ENCODE results near the gene GFPT2. TPM values are rescaled to one million over a fixed set of nuclear protein-coding genes. Genes with fewer than 3 reads are reported as not detected.

Gene GFPT2
- total and polyA plus RNA-seq, 2 of the 4 experiments (the other 2 are of a cell fraction), result 20.3 to 20.8 TPM

DNA sequence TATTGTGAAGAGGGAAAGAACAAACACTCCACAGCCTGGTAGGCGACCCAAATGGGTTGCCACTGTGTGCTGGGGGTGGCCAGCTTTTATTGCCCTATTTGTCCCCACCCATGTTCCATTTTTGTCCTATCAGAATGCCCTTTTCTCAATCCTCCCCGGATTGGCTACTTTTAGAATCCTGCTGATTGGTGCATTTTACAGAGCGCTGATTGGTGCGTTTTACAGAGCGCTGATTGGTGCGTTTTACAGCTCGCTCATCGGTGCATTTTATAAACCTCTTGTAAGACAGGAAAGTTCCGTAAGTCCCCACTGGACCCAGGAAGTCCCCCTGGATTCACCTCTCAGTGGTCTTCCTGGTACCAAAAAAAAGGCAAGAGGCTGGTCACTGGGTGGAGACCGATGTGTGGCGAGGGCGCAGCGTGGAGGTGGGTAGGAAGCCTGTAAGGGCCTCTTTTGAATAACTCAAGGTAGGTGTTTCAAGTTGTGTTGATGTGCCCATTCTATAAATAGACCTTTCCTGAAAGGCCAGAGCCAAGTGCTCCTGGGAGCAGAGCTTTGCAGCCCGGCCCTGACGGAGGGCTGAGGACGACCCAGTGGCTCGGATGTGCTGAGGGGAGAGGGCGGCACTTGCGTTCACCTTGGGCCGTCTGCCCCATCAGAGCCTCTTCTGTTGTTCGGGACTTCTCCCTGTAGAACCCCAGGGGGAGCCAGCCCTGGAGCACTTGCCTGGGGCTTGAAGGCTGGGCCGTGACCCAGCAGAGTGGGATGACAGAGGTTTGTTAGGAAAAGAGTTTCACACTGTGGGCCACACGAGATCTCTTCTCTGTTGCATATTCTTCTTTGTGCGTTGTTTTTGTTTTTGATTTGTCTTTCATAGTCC lies 7.2 kb upstream of the GFPT2 start:
- H3K4ac ChIP-seq (ENCODE audit: low read depth, low read length), result no peak overlapping the region
- no peak overlapping the region for H2BK5ac ChIP-seq (ENCODE audit: low read depth, low read length, poor library complexity, severe bottlenecking)
- ATAC-seq (ENCODE audit: low read depth) (no peak), DNase-seq (no peak)
- H3K4me2 ChIP-seq (ENCODE audit: low read depth, low read length), result no peak overlapping the region
- TF ChIP-seq CTCF (conservative IDR thresholded peaks at IDR 0.05; ENCODE audit: low read depth, low read length) (no peak), CEBPB (IDR thresholded peaks at IDR 0.05; ENCODE audit: low read depth, low read length) (no peak), RCOR1 (IDR thresholded peaks at IDR 0.05; ENCODE audit: insufficient replicate concordance, low read length) (no peak), ELK1 (IDR thresholded peaks at IDR 0.05; ENCODE audit: borderline replicate concordance, low read depth, low read length) (no peak), SMC3 (IDR thresholded peaks at IDR 0.05; ENCODE audit: low read depth, low read length) (no peak), MAFK (IDR thresholded peaks at IDR 0.05; ENCODE audit: low read depth, low read length) (no peak), FOS (IDR thresholded peaks at IDR 0.05; ENCODE audit: low read depth, low read length) (no peak), NFE2L2 (IDR thresholded peaks at IDR 0.05; ENCODE audit: low read depth, low read length) (no peak), MXI1 (IDR thresholded peaks at IDR 0.05; ENCODE audit: borderline replicate concordance, low read depth, low read length) (no peak), POLR2A (IDR thresholded peaks at IDR 0.05; ENCODE audit: low read depth, low read length) (no peak), RFX5 (IDR thresholded peaks at IDR 0.05; ENCODE audit: low read depth, low read length) (no peak), BHLHE40 (IDR thresholded peaks at IDR 0.05; ENCODE audit: low read depth, low read length) (no peak), RAD21 (IDR thresholded peaks at IDR 0.05; ENCODE audit: low read length) (no peak), CHD1 (IDR thresholded peaks at IDR 0.05; ENCODE audit: low read depth, low read length) (no peak), MAZ (IDR thresholded peaks at IDR 0.05; ENCODE audit: borderline replicate concordance, low read depth, low read length) (no peak)
- H2AK9ac ChIP-seq (replicated peaks; ENCODE audit: low read depth, low read length, poor library complexity), result no peak overlapping the region
- no peak overlapping the region for H2AFZ ChIP-seq (replicated peaks; ENCODE audit: low read length, poor library complexity)
- H3K56ac ChIP-seq (ENCODE audit: extremely low read depth, insufficient read depth, low read length), result no peak overlapping the region
- H3K18ac ChIP-seq (ENCODE audit: low read depth, low read length), result no peak overlapping the region
- intact Hi-C loops (cut with micrococcal nuclease), result no loop called here
- H3K9me1 ChIP-seq (ENCODE audit: insufficient read depth, low read length), result no peaks in the 10 kb centered on the region
- no peak overlapping the region for H3K9ac ChIP-seq (ENCODE audit: low read depth, low read length)
- no peak overlapping the region for H2BK120ac ChIP-seq (ENCODE audit: low read depth, low read length)
- H3K79me1 ChIP-seq (ENCODE audit: low read depth in 1 of 2, low read length in 2 of 2), result no peaks in the 10 kb centered on the region
- ChIA-PET CTCF (no interaction called here), POLR2A (ENCODE audit: unreplicated experiment) (no interaction called here)
- H4K91ac ChIP-seq (ENCODE audit: insufficient read depth, low read depth, low read length), result no peak overlapping the region
- dilution Hi-C loops (cut with HindIII; ENCODE audit: low sequenced_read_pairs, unreplicated experiment), result no loop called here
- no peak overlapping the region for H4K8ac ChIP-seq (ENCODE audit: low read depth in 2 of 2, low read length in 2 of 2)
- H2BK15ac ChIP-seq (ENCODE audit: low read depth, low read length), result no peak overlapping the region
- H3K4me3 ChIP-seq (ENCODE audit: insufficient read depth, low read depth, low read length), result no peak overlapping the region
- WGBS, 2 experiments (ENCODE audit: extremely low coverage in 2 of 2, insufficient read length in 1 of 2), result 78% methylated on average over 5 of the region's 24 CpGs; no CpG with 5 or more reads in 1 of the 2 experiments
- no peak overlapping the region for H3K23ac ChIP-seq (ENCODE audit: low read depth, low read length)
- BruUV-seq (replicated peaks), result no TSS peak
- in situ Hi-C loops (cut with MboI; ENCODE audit: low sequenced_read_pairs), result no loop called here
- H3K14ac ChIP-seq (replicated peaks; ENCODE audit: low read depth, low read length), result no peak overlapping the region
- no peak overlapping the region for H3K27ac ChIP-seq (ENCODE audit: insufficient read depth, low read length)
- no peaks in the 10 kb centered on the region for H3K36me3 ChIP-seq (ENCODE audit: control insufficient read depth, insufficient read depth, low read length)
- no peaks in the 10 kb centered on the region for H3K4me1 ChIP-seq (ENCODE audit: control insufficient read depth, insufficient read depth, low read length)
- no peaks in the 10 kb centered on the region for H3K9me3 ChIP-seq (ENCODE audit: control insufficient read depth, insufficient read depth, low read length)
- H4K5ac ChIP-seq (ENCODE audit: low read depth, low read length), result no peak overlapping the region
- H2AK5ac ChIP-seq (ENCODE audit: low read depth, low read length), result no peak overlapping the region
- H3K27me3 ChIP-seq (ENCODE audit: control insufficient read depth, insufficient read depth, low read length), result peaks cover 8% of the 10 kb centered on the region; the same call in 1 of the 2 replicates
- no peak overlapping the region for H2BK20ac ChIP-seq (ENCODE audit: low read depth, low read length)
- H4K20me1 ChIP-seq (ENCODE audit: insufficient read depth, low read length), result no peaks in the 10 kb centered on the region

Data from IMR-90 (cell line).